Measurements from ENCODE around the gene ARHGDIB. TPM values are rescaled to one million over a fixed set of nuclear protein-coding genes. Genes with fewer than 3 reads are reported as not detected.

Gene ARHGDIB
- total RNA-seq, 4 donors from 2014 or later = 128 to 259 (median 205) TPM

GRCh38 chr12:14936224-14936861 is 25.1 kb downstream of the ARHGDIB start:
- no peak for ATAC-seq (ENCODE audit: low FRiP score)
- TF ChIP-seq CTCF (IDR thresholded peaks at IDR 0.05) = no peak
- DNase-seq (ENCODE audit: low spot score) = no peak

GRCh38 chr12:14935031-14935430 is 26.4 kb downstream of the ARHGDIB start:
- DNase-seq (ENCODE audit: low spot score) (no peak), ATAC-seq (ENCODE audit: low FRiP score) (no peak)
- no peak for TF ChIP-seq CTCF (IDR thresholded peaks at IDR 0.05)

GRCh38 chr12:14934511-14934910 is 26.9 kb downstream of the ARHGDIB start:
- ATAC-seq (ENCODE audit: low FRiP score) (no peak), DNase-seq (ENCODE audit: low spot score) (no peak)
- TF ChIP-seq CTCF (IDR thresholded peaks at IDR 0.05) = no peak

GRCh38 chr12:14931791-14932560 is 29.4 kb downstream of the ARHGDIB start:
- ATAC-seq (ENCODE audit: low FRiP score) (no peak), DNase-seq (ENCODE audit: low spot score) (no peak)
- TF ChIP-seq CTCF (IDR thresholded peaks at IDR 0.05) = no peak

GRCh38 chr12:14931359-14931758 is 30.0 kb downstream of the ARHGDIB start:
- DNase-seq (ENCODE audit: low spot score) = no peak

GRCh38 chr12:14930299-14930698 is 31.1 kb downstream of the ARHGDIB start:
- ATAC-seq (ENCODE audit: low FRiP score) (no peak), DNase-seq (ENCODE audit: low spot score) (no peak)
- no peak for TF ChIP-seq CTCF (IDR thresholded peaks at IDR 0.05)

More at GRCh38 chr12:14931359-14931758, 30.0 kb downstream of the ARHGDIB start:
- no peak for TF ChIP-seq CTCF (IDR thresholded peaks at IDR 0.05)
- no peak for ATAC-seq (ENCODE audit: low FRiP score)

GRCh38 chr12:14928931-14929330 is 32.5 kb downstream of the ARHGDIB start:
- TF ChIP-seq CTCF (IDR thresholded peaks at IDR 0.05) = no peak

More at GRCh38 chr12:14928931-14929330, 32.5 kb downstream of the ARHGDIB start:
- ATAC-seq (ENCODE audit: low FRiP score) (no peak), DNase-seq (ENCODE audit: low spot score) (no peak)

Measured in omental fat pad (tissue), 4 donors.